GM19023 (cell line): ENCODE results near the gene DDX10.

Source experiments
- ATAC-seq: cut with Tn5 transposase; IDR thresholded peaks from one replicate; pipeline ENCODE4 v1.9.1; 2021; ENCODE audit warnings: mild to moderate bottlenecking, moderate library complexity; ENCODE audit not compliant: unreplicated experiment

DDX10 gene

DNA sequence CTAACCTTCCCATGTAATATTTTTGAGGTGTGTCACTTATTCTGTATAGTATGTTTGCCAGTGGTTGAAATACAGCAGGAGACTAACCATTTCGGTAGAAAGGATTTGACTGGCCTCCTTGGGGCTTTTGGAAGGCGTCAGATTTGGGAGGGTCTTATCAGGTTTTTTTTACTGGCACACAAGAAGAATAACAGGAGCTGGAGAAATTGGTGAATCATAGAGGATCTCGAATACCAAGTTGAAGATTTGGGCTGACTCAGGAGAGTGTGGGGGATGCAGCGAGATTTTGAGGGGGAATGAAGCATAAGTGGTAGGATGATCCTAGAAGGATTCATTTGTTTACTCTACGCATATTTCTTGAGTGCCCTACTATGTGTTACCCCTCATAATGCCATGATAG, 200.5 kb downstream of the DDX10 start:
- ATAC-seq, result no peak

DNA sequence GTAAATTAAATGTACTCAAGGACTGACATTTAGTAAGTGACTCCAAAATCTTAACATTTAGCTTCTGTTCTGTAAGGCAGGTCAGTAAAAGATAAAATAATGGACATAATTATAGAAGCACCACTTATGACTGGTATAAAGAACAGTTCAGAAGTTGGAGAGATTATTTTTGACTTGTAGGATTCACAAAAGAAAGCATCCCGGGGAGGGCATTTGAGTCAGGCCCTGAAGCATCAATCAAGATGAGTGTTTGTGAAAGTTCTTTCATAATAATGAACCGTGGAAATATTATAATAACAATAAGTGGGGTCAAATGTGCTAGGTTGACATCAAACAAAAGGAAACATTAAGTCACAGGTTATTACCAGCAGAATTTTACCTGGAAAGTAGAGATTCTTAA, 201.9 kb downstream of the DDX10 start:
- no peak for ATAC-seq

DNA sequence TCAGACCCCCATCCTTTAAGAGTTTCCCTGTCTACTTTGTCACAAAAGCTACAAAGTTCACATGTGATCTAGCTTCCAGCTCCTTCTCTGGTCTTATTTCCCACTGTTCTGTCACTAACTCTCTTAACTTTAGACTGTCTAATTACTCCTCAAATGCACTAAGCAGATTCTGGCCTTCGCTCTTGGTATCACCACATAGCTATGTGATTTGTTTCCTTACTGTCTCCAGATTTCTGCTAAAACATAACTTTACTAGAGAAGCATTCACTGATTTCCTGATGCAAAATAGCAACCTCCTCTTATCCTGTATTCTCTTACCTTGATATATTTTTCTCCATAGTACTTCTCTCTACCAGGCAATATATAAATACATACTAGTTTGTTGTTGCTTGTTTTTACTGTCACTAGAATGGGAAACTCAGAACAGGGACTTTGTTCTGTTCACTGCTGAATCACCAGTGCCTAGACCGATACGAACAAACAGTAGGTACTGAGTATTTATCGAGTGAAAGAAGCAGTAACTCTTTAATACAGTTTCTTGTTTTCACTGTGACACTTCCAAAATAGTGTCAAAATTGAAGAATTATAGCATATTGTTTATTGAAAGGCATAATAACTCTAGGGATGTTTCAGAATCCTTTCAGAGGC, 205.6 kb downstream of the DDX10 start:
- no peak for ATAC-seq

DNA sequence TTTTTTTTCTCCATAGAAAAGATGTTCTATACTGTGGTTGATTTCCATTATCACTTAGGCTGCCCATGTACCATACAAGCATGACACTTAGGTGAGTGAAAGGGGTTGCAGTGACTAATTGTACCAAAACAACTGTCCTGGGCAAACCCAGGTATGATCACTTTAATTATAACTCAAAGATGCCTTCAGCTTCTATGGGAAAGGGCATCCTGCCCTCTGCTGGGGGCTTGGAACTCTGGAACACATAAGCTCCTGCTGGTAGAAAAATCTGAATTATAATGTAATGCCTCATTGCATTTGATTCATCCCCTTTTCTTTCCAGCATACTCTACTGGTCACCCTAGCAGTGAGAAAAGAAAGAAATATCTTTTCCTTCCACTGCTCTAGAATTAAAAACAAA, 206.3 kb downstream of the DDX10 start:
- no peak for ATAC-seq

DNA sequence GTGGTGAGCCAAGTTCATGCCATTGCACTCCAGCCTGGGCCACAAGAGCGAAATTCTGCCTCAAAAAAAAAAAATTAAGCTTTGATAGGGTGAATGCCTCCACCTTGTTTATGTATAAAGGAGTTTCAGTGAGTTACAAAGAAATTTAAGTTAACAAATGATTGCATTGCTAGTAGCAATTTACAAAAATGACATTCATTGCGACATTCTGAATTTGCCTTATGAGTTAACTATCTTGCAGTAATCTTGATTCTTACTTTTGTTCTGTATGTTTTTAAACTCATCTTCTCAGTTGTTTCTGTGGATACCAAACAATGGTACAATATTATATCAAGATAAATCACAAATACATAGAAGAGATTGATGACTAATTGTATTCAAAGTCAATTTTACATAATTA, 207.0 kb downstream of the DDX10 start:
- no peak for ATAC-seq

DNA sequence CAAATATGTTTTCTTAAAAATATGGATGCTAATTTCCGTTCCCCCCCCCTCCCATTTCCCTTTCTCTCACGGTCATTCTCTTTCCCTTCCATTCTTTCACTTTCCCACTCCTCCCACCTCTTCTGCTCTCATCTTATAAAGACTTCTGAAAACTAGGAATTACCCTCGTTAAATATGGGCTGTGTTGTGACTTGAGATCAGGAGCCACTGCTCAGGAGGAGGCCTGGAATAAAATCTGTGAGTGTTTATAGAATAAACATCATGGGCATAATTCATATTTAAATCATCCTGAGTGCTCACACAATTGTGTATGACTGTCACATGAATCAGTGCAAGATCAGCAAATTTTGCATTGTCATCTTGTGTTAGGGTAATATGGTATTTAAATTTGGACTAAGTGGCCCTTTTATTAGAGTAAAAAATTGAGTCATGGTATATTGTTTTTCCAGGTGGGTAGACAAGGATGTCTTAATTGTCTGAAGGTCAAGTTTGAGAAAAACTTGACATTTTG, 208.0 kb downstream of the DDX10 start:
- no peak for ATAC-seq

DNA sequence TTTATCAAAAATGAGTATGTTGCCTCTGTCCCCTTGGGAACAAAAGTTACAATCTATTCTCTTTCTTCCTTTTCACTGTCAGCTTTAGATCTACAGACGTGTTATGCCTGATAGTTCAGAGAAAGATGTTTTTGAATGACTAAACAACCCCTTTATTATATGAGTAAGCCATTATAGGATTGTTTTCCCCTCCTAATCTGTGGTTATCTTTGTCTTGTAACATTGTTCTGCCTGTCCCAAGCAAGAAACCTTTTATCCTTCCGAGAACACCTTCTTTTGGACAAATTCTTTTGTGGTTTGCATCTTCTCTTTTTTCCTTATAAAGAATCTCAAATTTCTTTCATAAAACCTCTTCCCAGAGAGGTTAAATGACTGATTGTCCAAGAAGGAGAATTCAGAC, 208.4 kb downstream of the DDX10 start:
- no peak for ATAC-seq

DNA sequence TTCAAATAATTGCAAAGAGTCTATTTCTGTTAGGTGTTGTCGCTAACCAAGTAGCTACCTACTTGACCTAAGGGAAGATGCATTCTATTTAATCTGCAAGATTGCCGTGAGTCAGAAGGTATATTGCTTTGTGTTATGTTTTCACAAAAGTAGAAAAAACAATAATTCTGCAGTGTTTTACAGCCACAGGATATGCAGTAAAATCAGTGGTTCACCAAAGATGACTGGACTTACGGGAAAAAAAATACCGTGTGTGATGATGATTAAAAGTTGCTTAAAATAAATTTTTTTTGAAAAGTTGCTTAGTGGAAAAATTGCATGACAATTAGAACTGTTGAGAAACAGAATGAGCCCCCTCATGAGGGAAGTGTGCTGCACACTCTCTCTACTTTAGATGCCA, 209.1 kb downstream of the DDX10 start:
- ATAC-seq, result no peak

DNA sequence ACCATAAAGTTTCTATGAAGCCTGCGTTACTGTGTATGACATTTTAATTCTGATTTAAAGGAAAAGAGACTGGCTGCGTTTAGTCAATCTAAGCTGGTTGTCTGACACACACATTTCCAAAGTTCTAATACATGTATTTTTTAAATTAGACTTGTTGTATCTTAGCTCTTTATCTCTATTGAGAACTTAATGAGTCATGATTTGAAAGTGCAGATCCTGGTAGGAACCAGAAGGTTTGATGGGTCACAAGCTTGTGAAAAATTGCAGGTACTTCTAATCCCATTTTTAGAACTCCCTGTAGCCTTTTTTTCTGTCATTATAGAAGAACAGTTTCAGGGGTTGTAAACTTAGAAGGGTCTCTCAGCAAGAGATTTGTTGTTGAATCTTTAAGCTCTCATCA, 210.3 kb downstream of the DDX10 start:
- ATAC-seq, result no peak

DNA sequence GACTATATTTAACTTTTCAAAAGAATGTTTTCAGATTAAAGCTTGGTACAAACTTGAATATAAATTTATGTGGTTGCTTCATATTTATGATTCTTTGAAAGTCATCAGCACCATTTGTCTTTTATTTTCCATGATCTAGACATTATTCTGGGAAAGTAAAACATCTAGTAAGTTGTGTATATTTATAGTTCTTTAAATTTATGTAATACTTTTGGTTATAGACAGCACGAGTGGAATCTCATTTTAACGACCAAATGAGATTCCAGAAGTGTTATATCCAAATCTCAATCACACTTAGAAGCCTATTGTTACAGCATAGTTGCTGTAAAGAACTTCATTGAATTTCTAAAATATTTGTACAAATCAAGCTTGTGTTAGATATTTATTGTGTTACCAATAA, 212.3 kb downstream of the DDX10 start:
- no peak for ATAC-seq

DNA sequence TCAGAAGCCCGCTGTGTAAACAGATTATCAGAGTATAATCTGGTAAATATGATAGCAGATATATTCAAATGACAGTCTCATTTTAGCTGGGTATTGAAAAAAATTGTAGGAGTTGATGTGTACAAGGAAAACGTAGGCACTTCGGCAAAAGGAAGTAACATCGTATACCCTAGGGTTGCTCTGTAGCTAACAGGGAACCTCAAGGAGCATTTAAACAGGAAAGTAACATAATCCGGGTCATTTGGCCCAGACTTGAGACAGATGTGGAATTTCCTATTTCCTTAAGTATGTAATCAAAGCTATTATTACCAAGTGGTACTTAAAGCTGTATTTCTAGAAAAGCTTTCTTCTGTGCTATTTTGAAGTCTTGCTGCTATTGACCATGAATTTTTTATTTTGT, 215.6 kb downstream of the DDX10 start:
- no peak for ATAC-seq

DNA sequence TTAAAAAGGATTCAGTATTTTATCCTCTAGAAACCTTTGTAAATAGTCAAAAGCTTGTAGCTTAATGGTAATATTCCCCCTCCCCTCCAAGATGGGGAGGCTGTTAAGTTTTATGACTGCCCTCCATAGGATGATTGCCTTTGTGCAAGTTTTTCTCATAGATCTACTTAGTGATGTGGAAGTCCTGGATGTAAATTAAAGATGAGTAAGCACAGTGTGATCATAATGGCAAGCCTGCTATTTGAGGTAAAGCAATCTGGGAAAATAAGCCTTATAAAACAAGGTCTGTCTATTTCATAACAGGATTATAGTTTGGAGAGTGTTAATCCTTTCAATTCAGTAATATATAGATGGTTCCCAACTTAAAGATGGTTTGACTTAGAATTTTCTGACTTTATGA, 216.3 kb downstream of the DDX10 start:
- no peak for ATAC-seq

DNA sequence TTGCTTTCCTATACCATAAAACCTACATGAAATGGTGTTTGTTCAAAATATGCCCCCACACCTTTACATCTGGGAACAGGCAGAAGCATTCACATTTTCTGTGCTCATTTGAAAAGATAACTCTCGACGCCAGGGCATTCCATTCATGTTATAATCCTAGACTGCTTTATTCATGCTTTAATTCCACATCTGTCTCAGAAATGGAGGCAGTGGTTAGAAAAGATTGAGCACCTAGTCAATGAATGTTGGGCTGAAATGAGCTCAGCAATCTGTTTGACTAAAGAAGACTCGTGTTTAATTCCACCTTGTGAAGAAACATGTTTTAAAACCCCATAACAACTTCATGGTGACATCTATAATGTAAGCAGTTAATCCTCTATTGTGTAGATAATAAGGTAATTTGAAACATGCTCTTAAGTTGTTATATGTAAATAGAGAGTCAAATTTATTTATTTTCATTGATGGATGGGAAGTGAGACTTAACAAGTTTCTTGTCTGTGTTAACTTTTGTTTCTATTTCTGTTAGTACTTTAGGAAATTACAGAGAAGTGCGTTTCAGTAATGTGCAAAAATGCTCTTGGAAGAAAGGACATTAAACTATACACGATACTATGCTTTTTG, 217.5 kb downstream of the DDX10 start:
- no peak for ATAC-seq

DNA sequence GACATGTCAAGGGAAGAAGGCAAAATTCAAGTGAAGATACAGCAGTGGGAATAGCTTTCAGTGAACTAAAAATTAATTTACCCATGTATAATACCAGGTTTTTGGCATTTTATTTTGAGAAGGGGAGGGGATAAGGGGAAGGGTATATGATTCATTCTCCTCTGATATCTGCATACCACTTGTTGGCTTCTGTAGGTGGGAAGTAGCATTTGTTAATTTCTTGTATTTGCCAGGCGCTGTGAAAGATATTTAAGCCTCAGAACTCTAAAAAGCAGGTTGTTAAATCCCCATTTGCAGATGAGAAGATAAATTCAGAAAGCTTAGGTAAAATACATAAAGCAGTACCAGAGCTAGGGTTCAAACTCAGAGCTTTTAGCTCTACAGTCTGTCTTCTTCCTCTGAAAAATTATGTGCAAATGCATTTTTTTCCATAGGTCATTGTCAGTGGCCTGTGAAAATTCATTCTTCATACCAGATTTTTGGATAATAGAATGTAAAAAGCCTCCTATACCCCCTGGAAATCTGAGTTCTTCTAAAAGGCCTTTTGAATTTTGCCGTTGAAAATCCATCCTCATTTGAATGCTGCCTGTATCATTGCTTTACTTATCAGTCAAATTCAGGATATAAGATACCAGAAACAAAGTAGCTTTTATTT, 221.3 kb downstream of the DDX10 start:
- no peak for ATAC-seq

DNA sequence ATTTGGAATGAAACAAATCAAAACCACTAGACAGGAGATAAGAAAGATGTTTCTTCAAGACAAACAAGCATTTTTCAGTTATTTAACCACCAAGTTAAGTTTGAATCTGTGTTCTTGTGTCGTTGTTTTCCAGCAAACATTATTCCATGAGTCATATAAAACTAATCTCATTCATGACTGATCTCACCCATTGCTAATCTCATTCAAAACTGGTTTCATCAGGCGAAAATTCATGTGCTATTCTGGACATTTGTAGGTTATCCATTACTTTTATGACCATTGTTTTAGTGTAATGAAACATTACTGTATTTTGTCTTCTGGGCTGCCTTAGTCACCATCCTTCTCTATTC, 221.8 kb downstream of the DDX10 start:
- ATAC-seq, result no peak

DNA sequence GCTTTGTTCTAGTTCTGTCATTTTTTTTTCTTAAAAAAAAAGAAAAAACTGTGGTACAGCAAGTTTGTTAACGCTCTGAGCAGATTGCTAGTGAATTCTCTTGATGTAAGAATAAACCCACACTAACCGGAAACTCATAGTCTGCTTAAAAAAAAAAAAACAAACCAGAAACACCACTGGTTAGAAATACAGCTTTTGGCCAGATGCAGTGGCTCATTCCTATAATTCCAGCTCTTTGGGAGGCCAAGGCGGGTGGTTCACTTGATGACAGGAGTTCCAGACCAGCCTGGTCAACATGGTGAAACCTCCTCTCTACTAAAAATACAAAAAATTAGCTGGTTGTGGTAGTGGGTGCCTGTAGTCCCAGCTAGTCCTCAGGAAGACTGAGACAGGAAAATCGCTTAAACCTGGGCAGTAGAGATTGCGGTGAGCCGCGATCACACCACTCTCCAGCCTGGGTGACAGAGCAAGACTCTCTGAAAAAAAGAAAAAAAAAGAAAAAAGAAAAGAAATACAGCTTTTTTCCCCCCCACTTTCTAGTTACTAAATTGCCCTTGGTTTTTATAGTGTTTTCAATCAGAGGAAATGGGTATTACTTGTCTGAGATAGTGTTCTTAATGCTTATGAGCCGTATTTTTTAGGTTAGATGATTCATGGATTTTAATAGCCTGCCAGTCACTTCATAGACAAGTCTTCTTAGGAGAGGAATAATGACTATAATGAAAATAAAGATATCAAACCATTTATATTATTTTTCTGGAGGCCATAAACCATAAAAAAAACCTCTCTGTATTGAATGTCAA, 222.8 kb downstream of the DDX10 start:
- ATAC-seq, result no peak

DNA sequence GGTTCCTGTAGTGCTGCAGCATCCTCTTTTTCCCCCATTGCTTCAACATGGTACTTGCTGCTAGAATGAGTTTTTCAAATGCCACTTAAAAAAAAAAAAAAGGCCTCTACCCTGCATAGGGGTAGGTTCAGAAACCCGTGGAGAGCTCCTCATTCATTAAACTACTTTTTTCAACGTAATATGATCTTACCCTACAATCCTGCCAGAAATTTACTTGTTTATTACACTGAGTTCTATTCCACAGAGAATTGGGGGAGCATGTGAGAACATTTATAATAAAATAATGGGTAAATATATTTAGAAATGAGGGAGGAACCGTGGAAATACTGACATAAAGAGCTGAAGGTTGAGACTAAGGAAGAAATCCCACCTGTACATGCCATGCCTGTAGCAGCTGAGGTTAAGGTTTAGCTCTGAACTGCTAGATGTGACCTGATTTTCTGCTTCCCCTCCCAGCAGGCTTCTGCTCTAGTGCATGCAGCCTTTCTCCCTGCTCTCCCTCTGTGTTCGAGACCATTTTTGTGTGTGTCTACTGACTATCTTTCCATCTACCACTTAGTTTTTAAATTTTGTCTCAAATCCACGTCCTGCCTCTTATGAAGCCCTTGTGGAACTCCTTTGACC, 225.7 kb downstream of the DDX10 start:
- ATAC-seq, result no peak

DNA sequence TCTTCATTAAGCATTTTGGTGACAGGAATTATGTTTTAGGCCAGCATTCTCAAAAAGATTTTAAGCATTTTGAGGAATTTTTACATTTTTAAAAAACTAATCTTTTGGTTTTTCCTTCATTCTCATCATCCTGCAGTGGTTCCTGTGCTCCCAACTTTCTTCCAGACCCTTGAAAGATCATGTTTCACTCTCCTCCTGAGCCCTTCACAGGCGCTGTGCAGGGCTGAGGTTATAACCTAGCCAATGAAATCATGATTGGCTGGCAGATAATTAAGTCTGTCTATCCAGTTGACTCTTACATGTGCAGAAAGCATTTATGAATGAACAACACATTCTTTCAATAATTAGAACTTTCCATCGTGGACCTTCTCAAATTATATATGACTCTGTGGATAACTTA, 226.3 kb downstream of the DDX10 start:
- no peak for ATAC-seq

DNA sequence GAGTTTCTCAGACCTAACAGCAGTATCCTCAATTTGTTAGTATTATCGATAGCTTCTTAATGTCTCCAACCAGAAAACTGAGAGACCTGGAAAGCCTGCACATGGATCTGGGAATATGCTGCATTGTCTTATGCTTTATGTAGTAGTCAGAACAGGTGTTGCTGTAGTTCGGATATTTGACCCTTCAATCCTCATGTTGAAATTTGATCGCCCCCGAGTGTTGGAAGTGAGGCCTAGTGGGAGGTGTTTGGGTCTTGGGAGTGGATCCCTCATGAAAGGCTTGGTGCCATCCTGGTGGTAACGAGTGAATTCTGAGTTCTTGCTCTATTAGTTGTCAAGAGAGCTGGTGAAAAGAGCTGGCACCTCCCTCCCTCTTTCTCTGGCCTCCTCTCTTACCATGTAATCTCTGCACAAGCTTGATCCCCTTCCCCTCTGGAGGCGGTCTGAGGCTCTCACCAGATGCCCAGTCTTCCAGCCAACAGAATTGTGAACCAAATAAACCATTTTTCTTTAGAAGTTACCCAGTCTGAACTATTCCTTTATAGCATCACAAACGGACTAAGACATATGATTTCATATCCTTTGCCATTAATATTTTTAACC, 227.1 kb downstream of the DDX10 start:
- no peak for ATAC-seq

DNA sequence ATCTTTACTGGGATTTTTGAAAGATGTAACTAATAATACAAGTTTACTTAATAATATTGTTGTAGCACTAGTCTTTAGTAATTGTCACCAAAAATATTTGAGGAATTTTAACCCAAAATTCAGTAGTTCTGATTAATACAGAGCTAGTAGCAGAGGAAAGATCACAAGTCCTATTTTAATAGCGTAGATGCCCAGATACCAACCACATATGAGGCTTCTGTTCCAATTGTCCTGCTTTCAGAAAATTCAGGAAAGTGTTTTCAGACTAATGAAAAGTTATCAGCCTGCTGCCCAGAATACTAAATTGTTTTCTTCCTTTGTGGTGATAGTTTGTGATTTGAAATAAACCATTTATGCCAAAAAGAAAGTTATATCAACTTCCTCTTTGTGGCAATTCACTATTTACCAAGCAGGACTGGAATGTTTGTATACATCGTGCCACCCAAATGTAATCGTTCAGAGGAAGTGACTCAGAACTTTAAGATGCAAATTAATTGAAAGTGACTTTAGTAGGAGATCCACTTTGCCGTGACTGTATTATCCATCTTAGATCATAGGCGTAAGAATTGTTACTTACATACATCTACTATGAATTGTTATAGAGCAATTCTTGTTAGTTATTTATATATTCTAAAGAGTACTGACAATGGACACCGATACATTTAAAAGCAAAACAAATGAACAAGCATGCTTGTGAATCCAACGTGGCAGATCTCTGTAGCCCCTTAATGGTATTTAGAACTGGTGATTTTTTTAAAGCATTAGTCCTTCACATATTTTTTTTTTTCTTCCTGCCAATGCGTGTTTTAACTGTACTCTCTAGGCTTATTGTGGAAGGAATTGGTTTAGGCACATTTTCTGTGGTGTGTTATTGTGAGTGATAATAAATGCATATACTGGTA, 231.0 kb downstream of the DDX10 start:
- ATAC-seq, result no peak
